GM10248 (cell line): ENCODE data around the gene TMEM219.

ENCODE experiments used
- CTCF ChIA-PET: fragments of 300-600 bp; sonication (Branson Sonifier 250); formaldehyde crosslinking; extraction: SDS; loops from one replicate; lab custom pipeline; 2021; ENCODE audit warnings: antibody characterized with exemption; lab: Yijun Ruan, JAX
- POLR2A ChIA-PET: fragments of 350-650 bp; sonication (Branson Sonifier 250); formaldehyde crosslinking; extraction: SDS; loops from one replicate; lab custom pipeline; 2020; ENCODE audit warnings: antibody characterized with exemption; lab: Yijun Ruan, JAX
- DNase-seq: peaks from one replicate; pipeline ENCODE4 v3.0.0; 2012; ENCODE audit errors: extremely low spot score
- TF ChIP-seq, protein P1 (sequence below): IDR thresholded peaks from 2 replicates; pipeline ENCODE4 v1.5.1; 2012; ENCODE audit warnings: mild to moderate bottlenecking, low read depth; ENCODE audit errors: extremely low read depth, missing control alignments, control extremely low read depth

The TMEM219 gene

DNA sequence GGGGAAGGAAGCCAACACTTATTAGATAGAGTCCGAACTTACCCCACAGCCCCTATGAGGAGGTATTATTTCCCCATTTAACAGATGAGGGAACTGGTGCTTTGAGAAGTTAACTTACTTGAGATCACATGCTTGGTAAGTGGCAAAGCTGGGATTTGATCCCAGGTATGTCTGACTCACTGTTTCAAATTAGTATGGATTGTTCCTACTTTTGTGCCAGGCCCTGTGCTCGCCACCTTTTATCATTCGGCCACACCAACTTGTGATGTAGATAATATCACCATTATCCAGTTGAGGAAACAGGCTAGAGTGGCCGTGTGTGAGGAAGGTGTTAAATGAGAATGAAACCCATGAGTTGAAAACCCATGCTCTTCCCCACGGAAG, 22.9 kb downstream of the TMEM219 start:
- CTCF ChIA-PET: interaction anchor here (1.2 to 5.7 kb wide), 3 partner anchors 10 to 177 kb away, joined by 3 to 25 read pairs (median 4); partner anchors contain the start of gene TAOK2
- POLR2A ChIA-PET: no interaction called here
- TF ChIP-seq, protein P1, sequence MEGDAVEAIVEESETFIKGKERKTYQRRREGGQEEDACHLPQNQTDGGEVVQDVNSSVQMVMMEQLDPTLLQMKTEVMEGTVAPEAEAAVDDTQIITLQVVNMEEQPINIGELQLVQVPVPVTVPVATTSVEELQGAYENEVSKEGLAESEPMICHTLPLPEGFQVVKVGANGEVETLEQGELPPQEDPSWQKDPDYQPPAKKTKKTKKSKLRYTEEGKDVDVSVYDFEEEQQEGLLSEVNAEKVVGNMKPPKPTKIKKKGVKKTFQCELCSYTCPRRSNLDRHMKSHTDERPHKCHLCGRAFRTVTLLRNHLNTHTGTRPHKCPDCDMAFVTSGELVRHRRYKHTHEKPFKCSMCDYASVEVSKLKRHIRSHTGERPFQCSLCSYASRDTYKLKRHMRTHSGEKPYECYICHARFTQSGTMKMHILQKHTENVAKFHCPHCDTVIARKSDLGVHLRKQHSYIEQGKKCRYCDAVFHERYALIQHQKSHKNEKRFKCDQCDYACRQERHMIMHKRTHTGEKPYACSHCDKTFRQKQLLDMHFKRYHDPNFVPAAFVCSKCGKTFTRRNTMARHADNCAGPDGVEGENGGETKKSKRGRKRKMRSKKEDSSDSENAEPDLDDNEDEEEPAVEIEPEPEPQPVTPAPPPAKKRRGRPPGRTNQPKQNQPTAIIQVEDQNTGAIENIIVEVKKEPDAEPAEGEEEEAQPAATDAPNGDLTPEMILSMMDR: no peak
- DNase-seq: no peak

DNA sequence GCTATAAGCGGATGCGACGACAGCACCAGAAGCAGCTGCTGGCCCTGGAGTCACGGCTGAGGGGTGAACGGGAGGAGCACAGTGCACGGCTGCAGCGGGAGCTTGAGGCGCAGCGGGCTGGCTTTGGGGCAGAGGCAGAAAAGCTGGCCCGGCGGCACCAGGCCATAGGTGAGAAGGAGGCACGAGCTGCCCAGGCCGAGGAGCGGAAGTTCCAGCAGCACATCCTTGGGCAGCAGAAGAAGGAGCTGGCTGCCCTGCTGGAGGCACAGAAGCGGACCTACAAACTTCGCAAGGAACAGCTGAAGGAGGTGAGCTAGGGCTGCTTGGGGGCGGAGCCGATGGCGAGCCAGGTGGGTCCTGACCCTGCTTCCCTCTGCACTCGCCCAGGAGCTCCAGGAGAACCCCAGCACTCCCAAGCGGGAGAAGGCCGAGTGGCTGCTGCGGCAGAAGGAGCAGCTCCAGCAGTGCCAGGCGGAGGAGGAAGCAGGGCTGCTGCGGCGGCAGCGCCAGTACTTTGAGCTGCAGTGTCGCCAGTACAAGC, 23.5 kb downstream of the TMEM219 start:
- ChIA-PET POLR2A (no interaction called here), CTCF (interaction anchor here (1.0 to 5.7 kb wide), 7 partner anchors 10 to 178 kb away, joined by 3 to 25 read pairs (median 4); partner anchors contain the start of genes HIRIP3, TAOK2 and TMEM219)
- TF ChIP-seq, protein P1: no peak
- no peak for DNase-seq

DNA sequence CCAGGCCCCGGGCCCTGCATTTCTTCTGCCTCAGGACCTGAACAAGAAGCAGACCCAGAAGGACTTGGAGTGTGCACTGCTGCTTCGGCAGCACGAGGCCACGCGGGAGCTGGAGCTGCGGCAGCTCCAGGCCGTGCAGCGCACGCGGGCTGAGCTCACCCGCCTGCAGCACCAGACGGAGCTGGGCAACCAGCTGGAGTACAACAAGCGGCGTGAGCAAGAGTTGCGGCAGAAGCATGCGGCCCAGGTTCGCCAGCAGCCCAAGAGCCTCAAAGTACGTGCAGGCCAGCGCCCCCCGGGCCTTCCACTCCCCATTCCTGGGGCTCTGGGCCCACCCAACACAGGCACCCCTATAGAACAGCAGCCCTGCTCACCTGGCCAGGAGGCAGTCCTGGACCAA, 24.4 kb downstream of the TMEM219 start:
- ChIA-PET CTCF (interaction anchor here (1.0 to 5.7 kb wide), 5 partner anchors 9 to 46 kb away, joined by 3 to 25 read pairs (median 4); partner anchors contain the start of genes HIRIP3, TAOK2 and TMEM219), POLR2A (no interaction called here)
- TF ChIP-seq, protein P1: no peak
- no peak for DNase-seq

DNA sequence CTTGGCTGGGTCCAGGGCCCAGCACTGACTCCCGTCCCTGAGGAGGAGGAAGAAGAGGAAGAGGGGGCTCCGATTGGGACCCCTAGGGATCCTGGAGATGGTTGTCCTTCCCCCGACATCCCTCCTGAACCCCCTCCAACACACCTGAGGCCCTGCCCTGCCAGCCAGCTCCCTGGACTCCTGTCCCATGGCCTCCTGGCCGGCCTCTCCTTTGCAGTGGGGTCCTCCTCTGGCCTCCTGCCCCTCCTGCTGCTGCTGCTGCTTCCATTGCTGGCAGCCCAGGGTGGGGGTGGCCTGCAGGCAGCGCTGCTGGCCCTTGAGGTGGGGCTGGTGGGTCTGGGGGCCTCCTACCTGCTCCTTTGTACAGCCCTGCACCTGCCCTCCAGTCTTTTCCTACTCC, 25.1 kb downstream of the TMEM219 start:
- ChIA-PET POLR2A (no interaction called here), CTCF (interaction anchor here (1.6 to 5.7 kb wide), 4 partner anchors 8 to 68 kb away, joined by 4 to 25 read pairs (median 6); partner anchors contain the start of genes HIRIP3, TAOK2 and TMEM219)
- TF ChIP-seq, protein P1: no peak
- DNase-seq: no peak

DNA sequence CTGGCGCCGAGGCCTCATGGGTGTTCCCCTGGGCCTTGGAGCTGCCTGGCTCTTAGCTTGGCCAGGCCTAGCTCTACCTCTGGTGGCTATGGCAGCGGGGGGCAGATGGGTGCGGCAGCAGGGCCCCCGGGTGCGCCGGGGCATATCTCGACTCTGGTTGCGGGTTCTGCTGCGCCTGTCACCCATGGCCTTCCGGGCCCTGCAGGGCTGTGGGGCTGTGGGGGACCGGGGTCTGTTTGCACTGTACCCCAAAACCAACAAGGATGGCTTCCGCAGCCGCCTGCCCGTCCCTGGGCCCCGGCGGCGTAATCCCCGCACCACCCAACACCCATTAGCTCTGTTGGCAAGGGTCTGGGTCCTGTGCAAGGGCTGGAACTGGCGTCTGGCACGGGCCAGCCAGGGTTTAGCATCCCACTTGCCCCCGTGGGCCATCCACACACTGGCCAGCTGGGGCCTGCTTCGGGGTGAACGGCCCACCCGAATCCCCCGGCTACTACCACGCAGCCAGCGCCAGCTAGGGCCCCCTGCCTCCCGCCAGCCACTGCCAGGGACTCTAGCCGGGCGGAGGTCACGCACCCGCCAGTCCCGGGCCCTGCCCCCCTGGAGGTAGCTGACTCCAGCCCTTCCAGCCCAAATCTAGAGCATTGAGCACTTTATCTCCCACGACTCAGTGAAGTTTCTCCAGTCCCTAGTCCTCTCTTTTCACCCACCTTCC, 25.6 kb downstream of the TMEM219 start:
- DNase-seq: no peak
- ChIA-PET POLR2A (no interaction called here), CTCF (interaction anchor here (0.8 to 5.7 kb wide), 4 partner anchors 7 to 68 kb away, joined by 3 to 25 read pairs (median 6); partner anchors contain the start of genes HIRIP3 and TAOK2)
- TF ChIP-seq, protein P1: no peak

DNA sequence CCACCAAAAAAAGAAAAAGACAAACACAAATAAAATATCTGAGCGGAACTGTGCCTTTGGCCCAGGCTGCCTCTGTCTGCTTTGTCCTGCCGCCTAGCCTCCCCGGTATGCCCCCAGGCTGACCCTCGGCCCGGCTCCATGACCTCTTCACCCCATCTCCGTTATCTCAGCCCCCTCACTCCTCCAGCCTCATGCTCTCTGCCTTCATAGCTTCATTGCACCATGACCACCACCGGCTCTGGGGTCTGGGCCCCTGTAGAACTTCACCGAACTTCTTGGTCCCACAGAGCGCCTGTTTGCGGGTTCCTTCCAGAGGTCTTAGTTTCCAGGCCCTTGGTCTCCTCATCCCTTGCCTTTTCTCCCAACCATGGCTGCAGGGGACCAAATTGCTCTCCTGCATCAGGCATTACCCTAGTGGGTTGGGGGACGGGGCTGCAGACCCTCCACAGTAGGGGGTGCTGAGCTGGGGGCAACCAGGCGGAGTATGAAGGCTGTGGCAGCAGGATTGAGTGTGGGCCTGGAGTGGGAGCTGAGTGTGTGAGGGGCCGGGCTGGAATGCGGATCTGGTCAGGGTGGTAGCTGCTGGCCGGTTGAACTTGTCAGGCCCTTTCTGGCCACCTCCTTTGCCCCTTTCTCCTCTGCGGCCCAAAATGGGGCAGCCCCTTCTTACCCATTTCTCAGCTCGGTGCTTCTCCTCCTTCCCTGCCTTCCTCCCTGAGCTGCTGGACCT, 26.6 kb downstream of the TMEM219 start:
- no peak for DNase-seq
- POLR2A ChIA-PET: interaction anchor here (0.8 to 1.2 kb wide), 2 partner anchors 12 to 15 kb away, joined by 3 to 5 read pairs; partner anchors contain the start of gene TAOK2
- CTCF ChIA-PET: interaction anchor here (0.8 to 5.7 kb wide), 4 partner anchors 10 to 140 kb away, joined by 3 to 25 read pairs (median 4); partner anchors contain the start of gene TAOK2
- TF ChIP-seq, protein P1: no peak
